Activated CD4-positive, CD25-positive, alpha-beta regulatory T cell (primary cell): ENCODE data around the gene AKNA.

Experiments
- DNase-seq, 4 experiments: peaks; one replicate each; lab custom pipeline; 2025; lab: John Stamatoyannopoulos, UW

Gene AKNA

GRCh38 chr9:114417511-114417910, 29.7 kb upstream of the AKNA start:
- no peak for DNase-seq

DNA sequence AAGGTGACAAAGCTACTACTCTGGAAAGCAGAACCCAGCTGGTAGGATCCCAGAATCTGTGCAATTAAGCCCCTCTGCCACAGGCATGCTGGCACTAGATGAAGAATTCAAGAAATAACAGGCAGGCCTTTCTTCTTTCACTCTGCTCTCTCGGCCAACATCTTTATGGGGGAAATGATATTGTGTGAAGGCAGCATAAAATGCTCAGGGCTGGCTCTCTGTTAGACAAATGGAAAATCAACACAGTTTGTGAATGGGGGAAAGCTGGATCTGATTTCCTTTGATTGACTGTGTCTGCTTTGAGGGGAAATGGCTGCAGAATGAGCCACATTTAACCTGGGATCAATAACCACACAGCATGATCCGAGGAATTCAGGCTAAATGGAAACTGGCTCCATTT, 29.1 kb upstream of the AKNA start:
- no peak for DNase-seq

- no peak for DNase-seq
Measured at GRCh38 chr9:114416290-114416689, 28.5 kb upstream of the AKNA start.

- DNase-seq: no peak
Measured at GRCh38 chr9:114414346-114414745, 26.6 kb upstream of the AKNA start.

- no peak for DNase-seq
Measured at GRCh38 chr9:114413861-114414301, 26.1 kb upstream of the AKNA start.

DNA sequence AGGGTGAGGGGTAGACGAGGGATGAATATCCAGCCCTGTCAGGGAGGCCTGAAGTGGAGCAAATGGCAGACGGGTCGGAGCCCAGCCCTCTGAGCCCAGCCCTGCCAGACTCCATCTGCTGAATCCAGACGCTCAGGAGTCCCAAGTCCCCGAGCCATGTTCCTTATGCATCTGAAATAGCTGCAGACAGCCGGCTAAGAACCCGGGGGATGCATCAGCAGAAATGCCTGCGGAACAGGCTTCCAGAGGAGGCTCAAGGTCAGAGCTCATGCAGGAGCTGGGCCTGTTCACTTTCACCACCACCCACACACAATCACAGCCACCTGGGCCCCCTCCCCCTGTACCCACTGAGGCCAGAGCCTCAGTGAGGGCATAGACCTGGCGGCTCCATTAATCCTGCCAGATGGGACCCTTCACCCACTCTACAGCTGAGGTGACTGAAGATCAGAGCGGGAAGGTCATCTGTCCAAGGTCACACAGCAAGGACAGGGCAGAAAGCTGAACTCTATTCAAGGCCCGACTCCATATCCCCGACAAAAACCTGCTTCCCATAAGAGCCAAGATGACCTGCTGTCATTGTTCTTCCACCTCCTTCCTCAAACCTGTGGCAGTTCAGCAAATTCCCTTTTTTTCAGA, 24.4 kb upstream of the AKNA start:
- no peak for DNase-seq

- DNase-seq: no peak
Measured at GRCh38 chr9:114411452-114411851, 23.7 kb upstream of the AKNA start.

GRCh38 chr9:114410910-114411309, 23.1 kb upstream of the AKNA start:
- no peak for DNase-seq

- DNase-seq: no peak
Measured at GRCh38 chr9:114409842-114410241, 22.1 kb upstream of the AKNA start.

DNA sequence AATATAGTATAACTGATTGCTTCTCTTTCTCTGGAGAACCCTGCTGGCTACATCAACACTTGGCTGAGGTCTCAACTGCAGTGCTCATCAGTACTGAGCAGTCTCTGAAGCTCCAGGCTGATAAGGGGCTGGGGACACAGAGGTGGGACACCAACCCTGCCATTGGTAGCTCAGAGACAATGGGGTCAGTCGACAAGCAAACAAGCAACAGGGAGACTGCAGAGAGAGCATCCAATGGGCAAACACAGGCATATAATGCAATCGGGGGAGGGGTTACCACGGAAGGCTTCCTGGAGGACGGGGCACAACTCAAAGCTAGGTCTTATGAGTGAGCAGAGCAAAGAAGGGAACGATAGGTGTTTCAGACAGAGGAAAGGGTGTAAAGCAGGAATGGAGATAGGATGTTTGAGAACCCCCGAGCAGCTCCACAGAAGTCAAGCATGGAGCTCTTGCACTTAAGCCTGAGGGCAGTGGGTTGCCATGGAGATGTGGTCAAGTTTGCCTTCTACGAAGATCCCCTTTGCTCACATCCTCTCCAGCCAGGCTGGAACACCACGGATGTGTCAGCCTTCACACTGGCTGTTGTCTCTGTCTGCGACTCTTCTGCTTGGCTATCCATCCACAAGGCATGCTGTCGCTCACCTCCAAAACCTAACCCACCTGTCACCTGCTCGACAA, 21.5 kb upstream of the AKNA start:
- no peak for DNase-seq

DNA sequence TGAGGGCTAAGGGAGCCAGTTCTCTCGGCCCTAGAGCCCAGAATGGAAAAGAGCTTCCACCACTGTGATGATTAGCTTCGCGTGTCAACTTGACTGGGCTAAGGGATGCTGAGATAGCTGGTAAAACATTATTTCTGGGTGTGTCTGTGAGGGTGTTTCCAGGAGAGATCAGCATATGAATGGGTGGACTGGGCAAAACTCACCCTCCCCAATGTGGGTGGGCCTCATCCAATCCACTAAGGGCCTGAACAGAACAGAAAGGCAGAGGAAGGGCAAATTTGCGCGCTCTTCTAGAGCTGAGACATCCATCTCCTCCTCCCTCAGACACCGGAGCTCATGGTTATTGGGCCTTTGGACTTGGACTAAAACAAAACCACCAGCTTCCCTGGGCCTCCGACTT, 20.9 kb upstream of the AKNA start:
- DNase-seq: no peak

- DNase-seq: no peak
Measured at GRCh38 chr9:114407889-114408288, 20.1 kb upstream of the AKNA start.

- DNase-seq: no peak
Measured at GRCh38 chr9:114406441-114406840, 18.7 kb upstream of the AKNA start.

- DNase-seq: peak; percentile 49 to 63 (median 54)
Measured at GRCh38 chr9:114405294-114406034, 17.7 kb upstream of the AKNA start.

DNA sequence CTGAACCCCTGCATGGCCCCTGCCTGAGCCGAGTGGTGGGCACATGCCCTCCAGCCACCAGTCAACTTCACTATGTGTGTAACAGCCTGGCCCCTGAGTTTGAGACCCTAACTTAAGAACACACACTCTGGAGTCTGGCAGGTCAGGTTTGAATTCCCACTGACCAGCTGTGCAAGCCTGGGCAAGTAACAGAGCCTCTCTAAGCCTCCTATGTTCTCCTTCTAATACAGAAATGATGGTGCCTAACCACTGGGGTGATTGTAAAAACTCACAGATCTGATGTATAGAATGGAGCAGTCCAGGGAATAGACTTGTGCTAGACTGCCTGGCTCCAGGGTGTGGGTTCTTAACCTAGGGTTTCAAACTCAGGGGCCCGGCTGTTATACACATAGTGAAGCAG, 16.7 kb upstream of the AKNA start:
- DNase-seq: no peak

DNA sequence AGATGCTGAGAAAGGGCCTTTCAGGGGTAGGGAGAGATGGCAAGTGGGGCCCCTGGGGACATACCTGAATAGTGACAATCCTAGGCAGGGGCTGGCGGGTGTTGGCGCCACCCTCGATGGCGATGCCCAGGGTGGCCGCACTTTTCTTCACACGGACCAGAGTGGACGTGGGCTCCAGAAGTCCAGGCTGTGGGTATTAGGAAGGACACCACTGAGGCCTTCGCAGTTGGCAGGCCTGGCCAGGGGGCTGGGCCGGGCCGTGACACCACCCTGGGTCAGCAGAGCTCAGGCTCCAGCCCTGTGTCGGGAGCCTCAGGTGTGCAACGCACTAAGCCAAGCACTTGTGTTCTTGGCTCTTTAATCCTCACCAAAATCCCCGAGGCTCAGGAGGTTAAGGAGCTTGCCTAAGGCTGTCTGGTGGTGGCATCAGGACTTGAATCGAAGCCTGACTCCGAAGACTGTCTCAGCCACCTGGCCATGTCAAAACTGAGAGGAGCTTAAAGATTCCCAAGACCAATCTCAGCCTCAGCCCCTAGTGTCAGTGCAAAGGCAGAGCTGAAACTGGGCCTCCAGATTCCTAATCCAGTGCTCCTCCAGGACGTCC, 15.5 kb upstream of the AKNA start:
- DNase-seq: no peak

DNA sequence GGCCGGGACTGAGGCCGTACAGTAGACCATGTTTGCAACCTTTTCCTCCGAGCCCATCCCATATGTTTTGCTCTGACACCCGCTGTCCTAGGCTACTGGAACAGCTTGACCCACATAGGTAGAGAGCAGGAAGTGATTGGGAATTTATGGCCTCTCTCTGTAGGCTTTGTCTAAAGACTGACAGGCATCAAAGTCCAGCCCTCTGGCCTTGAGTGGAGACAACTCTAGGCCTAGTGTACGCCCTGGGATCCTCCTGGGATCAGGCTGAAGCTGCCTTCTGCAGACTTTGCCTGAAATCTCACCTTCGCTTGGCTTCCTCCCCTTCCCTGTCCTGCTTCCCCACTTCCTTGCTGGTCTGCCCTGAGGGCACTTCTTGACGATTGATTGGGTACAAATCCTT, 13.6 kb upstream of the AKNA start:
- no peak for DNase-seq

DNA sequence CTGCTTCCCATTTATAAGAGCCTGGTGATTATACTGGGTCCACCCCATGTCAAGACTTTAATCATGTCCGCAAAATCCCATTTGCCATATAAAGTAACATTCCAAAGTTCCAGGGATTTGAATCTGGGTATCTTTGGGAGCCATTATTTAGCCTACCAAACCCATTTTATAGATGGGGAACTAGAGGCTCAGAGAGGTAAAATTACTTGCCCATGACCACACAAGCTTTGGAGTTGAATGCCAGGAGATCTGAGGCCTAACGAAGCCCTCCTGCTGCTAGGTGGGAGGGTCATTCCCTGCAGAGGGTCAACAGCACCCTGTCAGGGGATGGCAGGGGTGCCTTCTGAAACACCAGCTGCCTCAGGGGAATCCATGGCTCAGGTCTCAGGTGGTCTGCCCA, 13.0 kb upstream of the AKNA start:
- DNase-seq: no peak

- no peak for DNase-seq
Measured at GRCh38 chr9:114400219-114400618, 12.4 kb upstream of the AKNA start.

DNA sequence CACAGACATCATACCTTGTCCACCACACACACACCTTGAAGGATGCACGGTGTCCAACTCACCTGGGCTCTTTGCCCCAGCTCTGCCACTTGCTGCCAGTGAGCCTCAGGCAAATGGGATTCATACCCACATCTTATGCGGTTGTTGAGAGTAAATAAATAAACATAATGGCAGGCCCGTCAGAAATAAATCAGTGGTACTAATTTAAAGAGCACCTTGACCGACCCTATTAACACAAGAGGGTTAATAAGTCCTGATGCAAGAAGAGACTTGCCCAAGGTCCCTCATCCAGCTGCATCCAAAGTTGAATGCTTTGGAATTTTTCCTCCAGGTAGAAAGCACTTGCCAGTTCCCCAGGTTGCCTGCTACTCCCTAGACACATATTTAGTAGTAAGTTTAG, 11.6 kb upstream of the AKNA start:
- no peak for DNase-seq

GRCh38 chr9:114397848-114398605, 10.2 kb upstream of the AKNA start:
- DNase-seq: peak; percentile 93 to 95 (median 94)

DNA sequence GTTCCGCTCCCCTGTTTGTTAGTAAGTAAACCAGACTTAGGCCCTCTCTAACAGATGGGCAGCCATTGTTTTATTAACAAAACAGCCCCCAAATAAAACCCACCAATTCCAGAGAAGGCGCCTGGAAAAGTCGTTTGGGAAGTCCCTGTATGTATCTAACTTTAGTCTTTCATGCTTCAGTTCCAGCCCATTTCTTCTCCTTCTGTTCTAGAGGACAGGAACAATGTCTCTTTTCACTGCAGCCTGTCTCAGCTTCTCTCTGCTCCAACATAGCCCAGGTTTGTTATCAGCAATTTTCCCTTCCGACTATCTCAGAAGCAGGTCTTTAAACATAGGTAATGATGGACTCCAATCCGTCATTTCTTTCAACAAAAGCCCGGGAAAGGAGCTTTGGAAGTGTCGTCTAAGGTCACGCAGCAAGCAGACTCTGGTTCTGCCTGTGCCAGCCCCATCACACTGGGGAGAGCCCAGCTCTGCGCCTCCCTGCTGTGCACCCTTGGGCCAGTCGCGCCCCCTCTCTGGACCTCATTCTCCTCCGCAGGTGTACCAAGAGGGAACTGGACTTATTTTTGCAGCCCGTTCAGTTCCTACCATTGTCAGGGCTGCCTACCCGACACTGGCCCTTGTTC, 9.6 kb upstream of the AKNA start:
- DNase-seq: no peak
